ENCODE results near the gene SLC47A2.

Gene SLC47A2

GRCh38 chr17:19714542-19715411, 1.6 kb downstream of the SLC47A2 start:
- DNase-seq (ENCODE audit: low read depth): no peak
- TF ChIP-seq, protein P1, sequence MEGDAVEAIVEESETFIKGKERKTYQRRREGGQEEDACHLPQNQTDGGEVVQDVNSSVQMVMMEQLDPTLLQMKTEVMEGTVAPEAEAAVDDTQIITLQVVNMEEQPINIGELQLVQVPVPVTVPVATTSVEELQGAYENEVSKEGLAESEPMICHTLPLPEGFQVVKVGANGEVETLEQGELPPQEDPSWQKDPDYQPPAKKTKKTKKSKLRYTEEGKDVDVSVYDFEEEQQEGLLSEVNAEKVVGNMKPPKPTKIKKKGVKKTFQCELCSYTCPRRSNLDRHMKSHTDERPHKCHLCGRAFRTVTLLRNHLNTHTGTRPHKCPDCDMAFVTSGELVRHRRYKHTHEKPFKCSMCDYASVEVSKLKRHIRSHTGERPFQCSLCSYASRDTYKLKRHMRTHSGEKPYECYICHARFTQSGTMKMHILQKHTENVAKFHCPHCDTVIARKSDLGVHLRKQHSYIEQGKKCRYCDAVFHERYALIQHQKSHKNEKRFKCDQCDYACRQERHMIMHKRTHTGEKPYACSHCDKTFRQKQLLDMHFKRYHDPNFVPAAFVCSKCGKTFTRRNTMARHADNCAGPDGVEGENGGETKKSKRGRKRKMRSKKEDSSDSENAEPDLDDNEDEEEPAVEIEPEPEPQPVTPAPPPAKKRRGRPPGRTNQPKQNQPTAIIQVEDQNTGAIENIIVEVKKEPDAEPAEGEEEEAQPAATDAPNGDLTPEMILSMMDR (conservative IDR thresholded peaks at IDR 0.05; ENCODE audit: control insufficient read depth, insufficient read depth, low read depth, low read length): no peak
- H3K4me3 ChIP-seq (ENCODE audit: control insufficient read depth, low read depth, low read length): no peak overlapping the region

DNA sequence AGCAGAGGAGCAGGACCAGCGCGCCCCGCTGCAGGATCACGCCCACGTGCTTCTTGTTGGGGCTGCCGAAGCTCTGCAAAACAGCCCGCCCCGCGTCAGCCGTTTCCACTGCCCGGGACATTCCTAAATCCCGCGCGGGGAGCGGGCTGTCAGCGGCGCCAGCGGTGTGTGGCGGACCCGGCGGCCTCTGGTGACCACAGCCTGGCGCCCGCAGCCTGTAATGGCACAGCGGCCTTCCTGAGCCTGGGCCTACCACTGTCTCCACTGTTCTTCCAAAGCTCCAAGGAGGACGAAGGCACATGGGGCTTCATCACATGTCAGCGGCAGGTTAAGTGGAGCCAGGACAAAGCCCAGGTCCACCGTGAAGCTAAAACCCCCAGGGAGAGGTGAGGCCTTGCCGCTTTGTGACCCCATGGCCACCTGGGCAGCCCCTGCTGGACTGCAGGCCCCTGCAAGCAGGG, 2.5 kb downstream of the SLC47A2 start:
- DNase-seq (ENCODE audit: low read depth): no peak
- TF ChIP-seq, protein P1 (conservative IDR thresholded peaks at IDR 0.05; ENCODE audit: control insufficient read depth, insufficient read depth, low read depth, low read length): no peak
- no peak overlapping the region for H3K4me3 ChIP-seq (ENCODE audit: control insufficient read depth, low read depth, low read length)

DNA sequence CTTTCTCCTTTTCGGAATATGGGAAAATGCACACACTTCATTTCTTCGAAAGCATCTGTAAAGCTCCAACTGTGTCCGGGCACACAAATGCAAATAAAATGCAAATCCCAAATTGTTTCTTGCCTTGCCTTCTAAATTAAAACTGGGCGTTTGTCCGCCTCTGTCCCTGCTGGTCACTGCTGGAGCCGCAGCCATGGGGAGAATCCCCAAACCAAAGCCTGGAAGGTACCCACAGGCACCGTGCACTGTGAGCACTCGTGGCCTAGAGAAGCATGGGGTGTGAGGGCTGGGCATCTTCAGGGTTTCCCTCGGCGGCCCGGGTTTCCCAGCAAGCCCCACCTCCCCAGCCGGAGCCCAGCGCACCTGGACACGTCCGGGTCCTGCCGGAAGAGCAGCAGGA, 2.9 kb downstream of the SLC47A2 start:
- no peak for DNase-seq (ENCODE audit: low read depth)
- TF ChIP-seq, protein P1 (conservative IDR thresholded peaks at IDR 0.05; ENCODE audit: control insufficient read depth, insufficient read depth, low read depth, low read length): peak; percentile 17
- no peak overlapping the region for H3K4me3 ChIP-seq (ENCODE audit: control insufficient read depth, low read depth, low read length)

GRCh38 chr17:19712436-19713004, 3.9 kb downstream of the SLC47A2 start:
- TF ChIP-seq, protein P1 (conservative IDR thresholded peaks at IDR 0.05; ENCODE audit: control insufficient read depth, insufficient read depth, low read depth, low read length): no peak
- DNase-seq (ENCODE audit: low read depth): no peak
- no peak overlapping the region for H3K4me3 ChIP-seq (ENCODE audit: control insufficient read depth, low read depth, low read length)

DNA sequence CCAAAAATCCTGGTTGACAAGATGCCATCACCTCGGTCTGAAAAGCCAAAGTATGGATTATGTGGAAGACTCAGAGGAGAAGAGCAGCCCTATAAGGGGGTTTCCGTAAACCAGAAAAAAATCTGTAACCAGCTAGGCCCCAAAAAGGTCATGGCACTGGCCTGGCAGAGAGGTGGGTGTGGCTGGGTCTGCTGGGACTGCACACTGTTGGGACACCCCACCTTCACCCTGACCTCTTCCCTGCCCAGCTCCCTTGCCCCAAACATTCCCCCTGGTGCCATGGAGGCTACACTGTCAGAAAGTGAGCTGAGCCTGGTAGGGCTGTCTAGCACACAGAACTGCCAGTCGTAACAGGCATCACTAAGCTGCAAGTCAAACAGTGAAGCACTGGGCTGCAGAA, 6.5 kb downstream of the SLC47A2 start:
- no peak for DNase-seq (ENCODE audit: low read depth)
- TF ChIP-seq, protein P1 (conservative IDR thresholded peaks at IDR 0.05; ENCODE audit: control insufficient read depth, insufficient read depth, low read depth, low read length): no peak

GRCh38 chr17:19708431-19709175, 7.8 kb downstream of the SLC47A2 start:
- no peak overlapping the region for H3K4me3 ChIP-seq (ENCODE audit: control insufficient read depth, low read depth, low read length)
- DNase-seq (ENCODE audit: low read depth): no peak
- TF ChIP-seq, protein P1 (conservative IDR thresholded peaks at IDR 0.05; ENCODE audit: control insufficient read depth, insufficient read depth, low read depth, low read length): no peak

More for the DNA sequence above, 6.5 kb downstream of the SLC47A2 start:
- no peak overlapping the region for H3K4me3 ChIP-seq (ENCODE audit: control insufficient read depth, low read depth, low read length)

All from fibroblast of mammary gland (primary cell).